Daoy (cell line): ENCODE results near the gene CEP162. TPM values are rescaled to one million over a fixed set of nuclear protein-coding genes. Genes with fewer than 3 reads are reported as not detected.
A peak's percentile ranks its signal among the peaks of the same experiment; 100 is the strongest.
"Not testable (repeated sequence)": the region's sequence is repeated elsewhere in the genome, so short reads cannot be mapped to it uniquely, and the experiment has no call there.

ENCODE experiments used
- DNase-seq: peaks from one replicate; pipeline ENCODE4 v3.0.0-alpha.2; 2015; ENCODE audit warnings: low read depth
- total RNA-seq: library from RNA; depleted of rRNA; stranded (reverse); fragments of >200 nt; shearing (Covaris generic); gene quantifications from 2 replicates; pipeline ENCODE4 v1.2.3, GENCODE V29; 2014; rRNA removed

CEP162 gene
- total RNA-seq, 1 experiment from 2014 or later: 12.1 TPM

DNA sequence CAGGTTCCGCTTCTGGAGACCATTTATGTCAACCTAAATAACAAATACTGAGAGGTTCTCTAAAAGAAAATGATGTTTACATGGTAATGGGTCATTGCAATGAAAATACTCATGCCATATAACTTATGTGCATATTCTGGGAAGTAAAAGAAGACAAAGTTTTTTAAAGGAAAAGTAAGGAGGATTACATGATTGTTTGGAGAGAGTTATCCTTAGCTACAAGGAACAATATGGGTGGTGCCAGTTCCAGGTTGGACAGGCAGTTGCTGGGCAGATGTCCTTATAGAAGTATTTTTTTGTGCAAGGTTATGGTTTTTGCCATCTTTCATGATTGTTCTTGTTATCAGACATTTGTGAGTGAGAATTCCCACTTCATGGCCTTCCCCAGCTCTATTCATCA lies 141.4 kb downstream of the CEP162 start:
- DNase-seq: no peak

DNA sequence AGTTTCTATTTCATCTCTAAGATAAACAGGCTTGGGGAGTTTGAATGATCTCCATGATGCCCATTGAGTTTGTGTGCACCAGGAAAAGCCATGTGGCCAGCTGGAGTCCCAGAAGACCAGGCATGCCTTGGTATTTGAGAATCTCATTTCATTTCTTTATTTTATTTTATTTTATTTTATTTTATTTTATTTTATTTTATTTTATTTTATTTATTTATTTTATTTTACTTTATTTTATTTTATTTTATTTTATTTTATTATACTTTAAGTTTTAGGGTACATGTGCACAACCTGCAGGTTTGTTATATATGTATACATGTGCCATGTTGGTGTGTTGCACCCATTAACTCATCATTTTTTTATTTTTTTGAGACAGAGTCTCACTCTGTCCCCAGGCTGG lies 142.7 kb downstream of the CEP162 start:
- DNase-seq: not testable (repeated sequence)

- no peak for DNase-seq
Observed at GRCh38 chr6:84082689-84083265, 144.7 kb downstream of the CEP162 start.

DNA sequence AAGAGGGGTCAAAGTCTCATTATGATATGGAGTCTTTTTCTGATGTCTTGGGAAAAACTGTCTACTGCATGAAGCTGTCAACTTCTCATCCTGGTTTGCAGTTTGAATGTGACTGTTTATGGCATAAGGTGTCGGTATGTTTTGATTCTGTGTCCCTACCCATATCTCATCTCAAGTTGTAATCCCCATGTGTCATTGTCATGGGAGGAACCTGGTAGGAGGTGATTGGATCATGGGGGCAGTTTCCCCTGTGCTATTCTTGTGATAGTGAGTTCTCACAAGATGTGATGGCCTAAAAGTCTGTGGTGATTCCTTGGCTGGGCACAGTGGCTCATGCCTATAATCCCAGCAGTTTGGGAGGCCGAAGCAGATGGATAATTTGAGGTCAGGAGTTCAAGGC lies 146.2 kb downstream of the CEP162 start:
- no peak for DNase-seq

DNA sequence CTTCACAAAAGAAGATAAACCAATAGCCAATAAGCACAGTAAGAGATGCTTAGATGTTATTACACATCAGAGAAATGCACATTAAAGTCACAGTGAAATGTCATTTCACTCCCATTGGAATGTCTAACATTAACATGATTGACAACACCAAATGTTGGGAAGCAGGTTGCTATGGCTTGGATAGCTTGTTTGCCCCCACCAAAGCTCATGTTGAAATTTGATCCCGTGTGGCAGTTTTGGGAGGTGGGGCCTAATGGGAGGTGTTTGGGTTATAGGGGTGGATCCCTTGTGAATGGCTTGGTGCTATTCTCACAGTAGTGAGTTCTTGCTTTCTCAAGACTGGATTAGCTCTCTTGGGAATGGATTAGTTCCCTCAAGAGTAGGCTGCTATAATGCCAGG lies 149.1 kb downstream of the CEP162 start:
- DNase-seq: no peak

- no peak for DNase-seq
Observed at GRCh38 chr6:84077645-84078044, 149.8 kb downstream of the CEP162 start.

DNA sequence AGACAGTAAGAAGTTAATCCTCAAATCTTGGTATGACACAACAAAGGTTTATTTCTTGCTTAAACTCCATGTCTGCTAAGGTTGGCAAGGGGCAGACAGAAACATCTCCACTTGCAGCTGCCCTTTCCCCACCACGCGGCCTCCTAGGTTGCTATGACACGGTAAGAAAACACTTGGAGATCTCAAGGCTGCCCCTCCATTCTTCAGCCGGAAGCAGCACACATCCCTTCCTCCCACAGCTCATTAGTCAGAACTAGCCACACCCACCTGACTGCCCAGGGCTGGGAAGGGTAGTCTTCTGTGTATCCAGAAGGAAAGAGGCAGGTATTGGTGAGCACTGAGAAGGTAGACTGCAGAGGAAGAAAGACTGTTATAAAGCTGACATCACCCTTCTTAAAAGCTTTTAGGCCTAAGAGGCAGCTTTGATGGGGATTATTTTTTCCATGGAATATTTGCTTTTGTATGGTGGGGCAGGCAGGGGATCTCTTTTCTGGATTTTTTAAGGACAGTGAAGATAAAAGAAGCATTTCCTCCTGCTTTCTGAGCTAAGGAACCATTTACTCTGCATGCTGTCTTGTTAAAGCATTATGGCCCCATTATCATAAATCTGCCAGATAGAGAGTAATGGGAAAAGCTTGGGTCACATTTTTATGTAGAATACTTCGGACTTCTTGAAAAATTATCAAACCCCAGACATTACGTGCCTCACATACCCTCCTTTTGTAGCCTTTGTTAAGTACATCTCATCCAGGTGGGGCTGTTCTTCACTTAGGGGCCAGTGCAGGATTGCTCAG lies 152.3 kb downstream of the CEP162 start:
- peak; percentile 75 for DNase-seq

Other genes with a start within 250 kb of the CEP162 start
- 0.92 and 1.9 TPM in 2 replicates for gene MRAP2, start 193.9 kb downstream of the CEP162 start, total RNA-seq